ENCODE results near the gene DIP2C. TPM values are rescaled to one million over a fixed set of nuclear protein-coding genes. Genes with fewer than 3 reads are reported as not detected.
A peak's percentile ranks its signal among the peaks of the same experiment; 100 is the strongest.
"Not testable (repeated sequence)": the region's sequence is repeated elsewhere in the genome, so short reads cannot be mapped to it uniquely, and the experiment has no call there.

Gene DIP2C
- total and polyA plus RNA-seq, 3 experiments from 2014 or later, result 0.44 to 1.1 (median 0.55) TPM

DNA sequence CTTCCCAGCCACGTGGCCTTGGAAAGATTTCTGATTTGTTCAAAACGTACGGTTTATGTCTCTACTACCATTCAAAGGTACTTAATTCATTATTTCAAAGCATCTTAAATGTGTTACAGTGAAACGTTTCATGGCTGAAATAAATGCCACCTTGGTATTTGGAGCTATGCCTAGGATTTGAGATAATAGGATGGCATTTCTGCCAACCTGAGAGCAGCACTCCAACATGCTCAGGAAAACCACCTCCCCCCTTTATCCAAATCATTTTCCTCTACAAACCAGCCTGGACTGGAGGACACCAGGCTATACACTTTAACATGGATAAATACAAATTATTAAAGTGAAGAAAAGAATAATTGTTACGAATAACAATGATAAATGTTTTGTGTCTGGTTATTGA lies 293.4 kb downstream of the DIP2C start:
- POLR2A ChIA-PET, result no interaction called here
- Histone ChIP-seq H3K36me3 (ENCODE audit: insufficient read depth, low read length) (no peaks in the 10 kb centered on the region), H3K9me3 (ENCODE audit: low read length) (no peaks in the 10 kb centered on the region), H3K4me1 (ENCODE audit: insufficient read depth, low read length) (no peaks in the 10 kb centered on the region), H3K27ac (ENCODE audit: low read depth, low read length) (no peak overlapping the region), H3K4me3 (ENCODE audit: low read length) (no peak overlapping the region), H3K27me3 (ENCODE audit: insufficient read depth, low read length, poor library complexity, severe bottlenecking) (no peaks in the 10 kb centered on the region)
- Mint-ChIP-seq H3K36me3 (peaks cover 0 to 3% (median 3%) of the 10 kb centered on the region in 3 donors), H3K4me3 (no peak overlapping the region), H3K27me3 (peaks cover 0 to 2% of the 10 kb centered on the region in 2 donors), H3K27ac (no peak overlapping the region), H3K4me1 (peaks cover 7 to 8% (median 7%) of the 10 kb centered on the region in 3 donors), H3K9me3 (no peaks in the 10 kb centered on the region)
- CTCF ChIA-PET, result no interaction called here
- DNase-seq, result no peak

DNA sequence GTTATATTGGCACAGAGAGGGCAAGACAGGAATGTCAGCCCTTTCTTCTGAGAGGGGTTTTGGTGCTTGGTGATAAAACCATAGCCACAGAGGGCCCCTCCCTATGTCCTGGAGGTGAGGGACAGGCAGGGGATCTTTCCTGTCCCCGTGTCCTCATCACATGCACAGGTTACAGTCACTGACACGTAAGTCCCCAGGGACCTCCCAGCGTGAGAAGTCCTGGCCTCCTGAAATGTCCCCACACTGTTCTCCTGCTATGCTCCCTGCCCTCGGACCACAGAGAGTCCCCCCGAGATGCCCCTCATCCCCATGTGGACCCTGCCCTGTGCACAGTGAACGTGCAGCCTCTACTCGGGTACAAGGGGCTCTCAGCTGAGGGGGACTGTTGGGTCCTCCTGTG lies 293.8 kb downstream of the DIP2C start:
- H3K9me3 ChIP-seq (ENCODE audit: low read length), result no peaks in the 10 kb centered on the region
- no peak overlapping the region for H3K27ac Mint-ChIP-seq
- peaks cover 0 to 2% of the 10 kb centered on the region in 2 donors for H3K27me3 Mint-ChIP-seq
- POLR2A ChIA-PET, result no interaction called here
- H3K36me3 ChIP-seq (ENCODE audit: insufficient read depth, low read length), result no peaks in the 10 kb centered on the region
- CTCF ChIA-PET, result no interaction called here
- peaks cover 0 to 6% (median 3%) of the 10 kb centered on the region in 3 donors for H3K36me3 Mint-ChIP-seq
- H3K27ac ChIP-seq (ENCODE audit: low read depth, low read length), result no peak overlapping the region
- H3K4me3 Mint-ChIP-seq, result no peak overlapping the region
- H3K4me1 ChIP-seq (ENCODE audit: insufficient read depth, low read length), result no peaks in the 10 kb centered on the region
- no peaks in the 10 kb centered on the region for H3K9me3 Mint-ChIP-seq
- H3K4me1 Mint-ChIP-seq, result peaks cover 7 to 8% (median 7%) of the 10 kb centered on the region in 3 donors
- H3K27me3 ChIP-seq (ENCODE audit: insufficient read depth, low read length, poor library complexity, severe bottlenecking), result no peaks in the 10 kb centered on the region
- no peak for DNase-seq
- no peak overlapping the region for H3K4me3 ChIP-seq (ENCODE audit: low read length)

DNA sequence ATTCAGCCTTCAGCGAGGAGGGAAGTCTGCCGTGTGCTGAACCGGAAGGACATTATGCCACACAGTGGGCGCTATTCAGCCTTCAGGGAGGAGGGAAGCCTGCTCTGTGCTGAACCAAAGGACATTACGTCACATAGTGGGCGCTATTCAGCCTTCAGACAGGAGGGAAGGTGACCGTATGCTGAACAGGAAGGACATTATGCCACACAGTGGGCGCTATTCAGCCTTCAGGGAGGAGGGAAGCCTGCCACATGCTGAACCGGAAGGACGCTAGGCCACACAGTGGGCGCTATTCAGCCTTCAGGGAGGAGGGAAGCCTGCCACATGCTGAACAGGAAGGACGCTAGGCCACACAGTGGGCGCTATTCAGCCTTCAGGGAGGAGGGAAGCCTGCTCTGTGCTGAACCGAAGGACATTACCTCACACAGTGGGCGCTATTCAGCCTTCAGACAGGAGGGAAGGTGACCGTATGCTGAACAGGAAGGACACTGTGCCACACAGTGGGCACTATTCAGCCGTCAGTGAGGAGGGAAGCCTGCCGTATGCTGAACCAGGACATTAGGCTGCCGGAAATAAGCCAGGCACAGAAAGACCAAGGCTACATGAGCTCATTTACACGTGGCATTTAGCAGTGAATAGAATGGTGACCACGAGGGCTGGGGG lies 294.9 kb downstream of the DIP2C start:
- H3K9me3 Mint-ChIP-seq; H3K4me1 ChIP-seq (ENCODE audit: insufficient read depth, low read length); CTCF ChIA-PET; POLR2A ChIA-PET; H3K27ac ChIP-seq (ENCODE audit: low read depth, low read length); H3K4me1 Mint-ChIP-seq; H3K27me3 ChIP-seq (ENCODE audit: insufficient read depth, low read length, poor library complexity, severe bottlenecking); H3K4me3 ChIP-seq (ENCODE audit: low read length); H3K27me3 Mint-ChIP-seq; H3K9me3 ChIP-seq (ENCODE audit: low read length); H3K36me3 ChIP-seq (ENCODE audit: insufficient read depth, low read length): not testable (repeated sequence)
- H3K27ac Mint-ChIP-seq, result peak overlapping the region in 6 of 8 donors; percentile 26 to 90 (median 68)
- H3K4me3 Mint-ChIP-seq, result peak overlapping the region in 5 of 7 donors; percentile 47 to 72 (median 53)
- H3K36me3 Mint-ChIP-seq, result peaks cover 0 to 10% (median 10%) of the 10 kb centered on the region in 3 donors
- peak in 1 of 5 donors; percentile 7 for DNase-seq

DNA sequence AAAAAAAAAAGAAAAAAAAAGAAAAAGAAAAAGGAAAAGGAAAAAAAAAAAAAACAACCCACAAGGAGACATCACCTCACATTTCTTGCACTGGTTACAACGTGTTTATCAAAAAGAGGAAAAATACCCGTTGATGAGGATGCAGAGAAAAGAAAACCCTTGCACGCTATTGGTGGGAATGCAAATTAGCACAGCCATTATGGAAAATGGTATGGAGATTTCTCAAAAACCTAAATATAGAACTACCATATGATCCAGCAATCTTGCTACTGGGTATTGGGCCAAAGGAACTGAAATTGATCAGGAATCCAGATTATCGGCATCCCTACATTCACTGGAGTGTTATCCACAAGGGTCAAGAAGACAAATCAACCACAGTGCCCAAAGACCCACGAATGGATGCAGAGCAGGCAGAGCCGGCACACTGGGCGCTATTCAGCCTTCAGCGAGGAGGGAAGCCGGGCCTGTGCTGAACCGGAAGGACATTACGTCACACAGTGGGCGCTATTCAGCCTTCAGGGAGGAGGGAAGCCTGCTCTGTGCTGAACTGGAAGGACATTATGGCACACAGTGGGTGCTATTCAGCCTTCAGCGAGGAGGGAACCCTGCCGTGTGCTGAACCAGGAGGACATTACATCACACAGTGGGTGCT lies 295.6 kb downstream of the DIP2C start:
- H3K4me1 ChIP-seq (ENCODE audit: insufficient read depth, low read length), result no peaks in the 10 kb centered on the region
- no peak overlapping the region for H3K27ac ChIP-seq (ENCODE audit: low read depth, low read length)
- Mint-ChIP-seq H3K27ac (peak overlapping the region in 3 of 8 donors; percentile 61 to 90 (median 77)), H3K36me3 (peaks cover 0 to 10% (median 10%) of the 10 kb centered on the region in 3 donors), H3K9me3 (no peaks in the 10 kb centered on the region), H3K4me3 (peak overlapping the region in 2 of 7 donors; percentile 53 to 54), H3K27me3 (peaks cover 0 to 2% of the 10 kb centered on the region in 2 donors), H3K4me1 (peaks cover 7 to 8% (median 7%) of the 10 kb centered on the region in 3 donors)
- ChIA-PET CTCF (no interaction called here), POLR2A (no interaction called here)
- H3K27me3 ChIP-seq (ENCODE audit: insufficient read depth, low read length, poor library complexity, severe bottlenecking), result no peaks in the 10 kb centered on the region
- DNase-seq, result no peak
- no peaks in the 10 kb centered on the region for H3K36me3 ChIP-seq (ENCODE audit: insufficient read depth, low read length)
- no peaks in the 10 kb centered on the region for H3K9me3 ChIP-seq (ENCODE audit: low read length)
- H3K4me3 ChIP-seq (ENCODE audit: low read length), result no peak overlapping the region

DNA sequence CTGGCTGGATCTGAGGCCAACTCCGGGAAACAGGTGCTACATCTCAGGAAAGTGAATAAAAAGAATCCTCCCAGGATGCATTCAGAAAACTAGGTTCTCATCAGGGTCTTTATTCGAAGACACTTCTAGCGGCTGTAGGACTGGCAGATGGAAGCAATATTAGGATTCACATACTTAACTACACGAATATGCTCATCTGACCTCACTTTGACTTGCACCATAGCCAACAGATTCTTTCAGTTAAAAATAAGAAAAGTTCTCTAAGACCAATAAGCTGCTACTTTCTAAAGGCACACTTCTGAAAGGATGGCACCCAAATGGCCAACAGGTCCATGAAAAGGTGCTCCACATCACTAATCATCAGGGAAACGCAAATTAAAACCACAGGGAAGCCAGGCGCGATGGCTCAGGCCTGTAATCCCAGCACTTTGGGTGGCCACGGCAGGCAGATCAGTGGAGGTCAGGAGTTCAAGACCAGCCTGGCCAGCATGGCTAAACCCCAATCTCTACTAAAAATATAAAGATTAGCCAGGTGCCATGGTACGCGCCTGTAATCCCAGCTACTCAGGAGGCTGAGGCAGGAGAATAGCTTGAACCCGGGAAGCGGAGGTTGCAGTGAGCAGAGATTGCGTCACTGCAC lies 296.2 kb downstream of the DIP2C start:
- H3K27ac Mint-ChIP-seq, result peak overlapping the region in 2 of 8 donors; percentile 15 to 80
- Histone ChIP-seq H3K36me3 (ENCODE audit: insufficient read depth, low read length) (no peaks in the 10 kb centered on the region), H3K4me3 (ENCODE audit: low read length) (no peak overlapping the region), H3K9me3 (ENCODE audit: low read length) (no peaks in the 10 kb centered on the region), H3K27me3 (ENCODE audit: insufficient read depth, low read length, poor library complexity, severe bottlenecking) (no peaks in the 10 kb centered on the region), H3K27ac (ENCODE audit: low read depth, low read length) (no peak overlapping the region), H3K4me1 (ENCODE audit: insufficient read depth, low read length) (no peaks in the 10 kb centered on the region)
- POLR2A ChIA-PET, result no interaction called here
- H3K9me3 Mint-ChIP-seq, result no peaks in the 10 kb centered on the region
- peaks cover 0 to 2% of the 10 kb centered on the region in 2 donors for H3K27me3 Mint-ChIP-seq
- no peak for DNase-seq
- H3K36me3 Mint-ChIP-seq, result peaks cover 3 to 14% (median 10%) of the 10 kb centered on the region in 3 donors
- no peak overlapping the region for H3K4me3 Mint-ChIP-seq
- H3K4me1 Mint-ChIP-seq, result peaks cover 7 to 8% (median 7%) of the 10 kb centered on the region in 3 donors
- CTCF ChIA-PET, result no interaction called here

DNA sequence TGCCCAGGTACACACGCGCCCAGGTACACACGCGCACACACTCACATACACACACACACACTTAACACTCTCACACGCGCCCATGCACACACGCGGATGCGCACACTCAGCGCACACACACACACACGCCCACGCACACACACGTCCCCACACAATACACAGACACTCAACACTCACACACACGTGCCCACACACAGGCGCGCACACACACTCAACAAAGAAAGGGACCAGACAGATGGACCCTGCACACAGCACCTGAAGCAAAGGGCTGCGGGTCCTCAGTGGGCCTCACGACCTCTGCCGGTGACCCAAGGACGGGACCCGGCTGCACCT lies 296.8 kb downstream of the DIP2C start:
- H3K36me3 Mint-ChIP-seq, result peaks cover 3 to 16% (median 10%) of the 10 kb centered on the region in 3 donors
- Histone ChIP-seq H3K36me3 (ENCODE audit: insufficient read depth, low read length) (no peaks in the 10 kb centered on the region), H3K27ac (ENCODE audit: low read depth, low read length) (no peak overlapping the region), H3K27me3 (ENCODE audit: insufficient read depth, low read length, poor library complexity, severe bottlenecking) (no peaks in the 10 kb centered on the region), H3K9me3 (ENCODE audit: low read length) (no peaks in the 10 kb centered on the region), H3K4me3 (ENCODE audit: low read length) (no peak overlapping the region), H3K4me1 (ENCODE audit: insufficient read depth, low read length) (no peaks in the 10 kb centered on the region)
- H3K4me1 Mint-ChIP-seq, result peaks cover 5 to 8% (median 7%) of the 10 kb centered on the region in 3 donors
- H3K27ac Mint-ChIP-seq, result peak overlapping the region in 2 of 8 donors; percentile 7 to 34
- no peak overlapping the region for H3K4me3 Mint-ChIP-seq
- DNase-seq, result no peak
- POLR2A ChIA-PET, result no interaction called here
- H3K9me3 Mint-ChIP-seq, result no peaks in the 10 kb centered on the region
- CTCF ChIA-PET, result no interaction called here
- peaks cover 0 to 6% of the 10 kb centered on the region in 2 donors for H3K27me3 Mint-ChIP-seq

DNA sequence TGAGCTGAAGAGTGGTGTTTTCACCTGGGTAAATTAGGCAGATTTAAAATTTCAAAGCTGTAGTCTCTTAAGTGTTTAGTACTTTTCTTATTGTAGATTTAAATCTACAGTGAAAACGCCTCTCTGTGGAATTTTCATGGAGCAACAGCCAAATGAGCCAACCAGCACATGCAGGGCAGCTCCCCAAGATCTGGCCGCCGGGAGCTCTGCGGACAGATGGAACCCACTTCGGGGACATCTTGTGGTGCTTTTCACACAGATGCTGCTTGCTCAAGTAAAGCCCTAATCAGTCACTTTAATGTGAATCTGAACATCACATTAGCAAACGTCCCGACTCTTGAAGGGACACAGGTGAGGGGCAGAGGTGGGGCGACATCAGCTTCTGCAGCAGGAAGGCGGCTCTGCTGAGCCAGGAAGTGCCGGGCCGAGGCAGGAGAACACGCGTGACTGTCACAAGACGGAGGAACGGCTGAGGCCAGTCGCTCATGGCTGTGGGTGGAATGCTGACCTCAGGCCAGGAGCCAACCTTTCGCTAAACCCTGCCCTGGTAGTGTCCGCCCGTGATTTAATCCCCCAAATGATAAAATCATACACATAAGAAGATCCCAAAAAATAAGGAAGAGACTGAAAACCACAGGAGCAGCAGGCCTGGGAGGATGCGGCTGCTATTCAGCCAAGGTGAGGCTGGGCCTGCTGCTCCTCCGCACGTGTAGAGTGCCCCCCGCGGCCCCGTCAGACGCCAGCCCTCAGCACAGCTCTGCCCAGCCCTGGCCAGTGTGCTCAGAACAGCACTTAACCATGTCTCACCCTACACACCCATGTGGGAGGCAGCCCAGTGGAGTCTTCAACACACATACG lies 297.4 kb downstream of the DIP2C start:
- H3K9me3 ChIP-seq (ENCODE audit: low read length), result no peaks in the 10 kb centered on the region
- ChIA-PET CTCF (no interaction called here), POLR2A (no interaction called here)
- no peaks in the 10 kb centered on the region for H3K27me3 ChIP-seq (ENCODE audit: insufficient read depth, low read length, poor library complexity, severe bottlenecking)
- peaks cover 0 to 7% of the 10 kb centered on the region in 2 donors for H3K27me3 Mint-ChIP-seq
- H3K4me3 ChIP-seq (ENCODE audit: low read length), result no peak overlapping the region
- H3K4me1 ChIP-seq (ENCODE audit: insufficient read depth, low read length), result no peaks in the 10 kb centered on the region
- no peak overlapping the region for H3K27ac ChIP-seq (ENCODE audit: low read depth, low read length)
- H3K4me3 Mint-ChIP-seq, result no peak overlapping the region
- H3K36me3 Mint-ChIP-seq, result peaks cover 3 to 16% (median 10%) of the 10 kb centered on the region in 3 donors
- peaks cover 5 to 8% (median 7%) of the 10 kb centered on the region in 3 donors for H3K4me1 Mint-ChIP-seq
- H3K36me3 ChIP-seq (ENCODE audit: insufficient read depth, low read length), result no peaks in the 10 kb centered on the region
- H3K9me3 Mint-ChIP-seq, result no peaks in the 10 kb centered on the region
- no peak for DNase-seq
- H3K27ac Mint-ChIP-seq, result peak overlapping the region in 3 of 8 donors; percentile 7 to 26 (median 13)

Data from CD8-positive, alpha-beta memory T cell (primary cell).